GM19239 (cell line): ENCODE measurements around the gene MRPL52.
"Not testable (repeated sequence)": the region's sequence is repeated elsewhere in the genome, so short reads cannot be mapped to it uniquely, and the experiment has no call there.

Source experiments
- DNase-seq: peaks from one replicate; pipeline ENCODE4 v3.0.0; 2011; ENCODE audit warnings: low spot score; ENCODE audit not compliant: insufficient read length
- FAIRE-seq: peaks from 2 replicates; lab custom pipeline; 2011; peaks lifted over from hg19 to GRCh38; lab: Jason Lieb, UNC

Gene MRPL52

GRCh38 chr14:22837750-22838538 lies 8.3 kb downstream of the MRPL52 start:
- no peak for FAIRE-seq
- DNase-seq, result peak; percentile 2

- FAIRE-seq, result peak; percentile 4
- DNase-seq, result no peak
Observed at GRCh38 chr14:22838631-22839041, 8.9 kb downstream of the MRPL52 start.

- FAIRE-seq (no peak), DNase-seq (no peak)
Observed at GRCh38 chr14:22839159-22839779, 9.6 kb downstream of the MRPL52 start.

- DNase-seq (no peak), FAIRE-seq (no peak)
Observed at GRCh38 chr14:22841311-22841710, 11.6 kb downstream of the MRPL52 start.

- FAIRE-seq (no peak), DNase-seq (no peak)
Observed at GRCh38 chr14:22841769-22842168, 12.1 kb downstream of the MRPL52 start.

- no peak for DNase-seq
- no peak for FAIRE-seq
Observed at GRCh38 chr14:22842211-22843122, 12.8 kb downstream of the MRPL52 start.

GRCh38 chr14:22843123-22843925 lies 13.6 kb downstream of the MRPL52 start:
- no peak for DNase-seq
- no peak for FAIRE-seq

GRCh38 chr14:22844221-22845102 lies 14.8 kb downstream of the MRPL52 start:
- DNase-seq (no peak), FAIRE-seq (no peak)

GRCh38 chr14:22845103-22845394 lies 15.4 kb downstream of the MRPL52 start:
- DNase-seq (no peak), FAIRE-seq (no peak)

- FAIRE-seq (no peak), DNase-seq (no peak)
Observed at GRCh38 chr14:22845821-22846625, 16.3 kb downstream of the MRPL52 start.

- no peak for DNase-seq
- FAIRE-seq, result no peak
Observed at GRCh38 chr14:22846811-22847307, 17.2 kb downstream of the MRPL52 start.

GRCh38 chr14:22847661-22848341 lies 18.1 kb downstream of the MRPL52 start:
- FAIRE-seq, result no peak
- DNase-seq, result no peak

GRCh38 chr14:22848351-22849164 lies 18.9 kb downstream of the MRPL52 start:
- DNase-seq (no peak), FAIRE-seq (no peak)

GRCh38 chr14:22849212-22849819 lies 19.6 kb downstream of the MRPL52 start:
- DNase-seq, result no peak
- FAIRE-seq, result no peak

GRCh38 chr14:22850944-22851764 lies 21.5 kb downstream of the MRPL52 start:
- no peak for FAIRE-seq
- no peak for DNase-seq

- not testable (repeated sequence) for DNase-seq, FAIRE-seq
Observed at GRCh38 chr14:22852178-22852577, 22.5 kb downstream of the MRPL52 start.
